ENCODE measurements around the gene KIAA0232. TPM values are rescaled to one million over a fixed set of nuclear protein-coding genes. Genes with fewer than 3 reads are reported as not detected.
A peak's percentile ranks its signal among the peaks of the same experiment; 100 is the strongest.
"Not testable (repeated sequence)": the region's sequence is repeated elsewhere in the genome, so short reads cannot be mapped to it uniquely, and the experiment has no call there.

KIAA0232 gene
- total and polyA plus RNA-seq, 9 donors, result 8.7 to 41.4 (median 38.5) TPM

GRCh38 chr4:6910340-6910959 is 127.9 kb downstream of the KIAA0232 start:
- Histone ChIP-seq H3K27me3 (no peaks in the 10 kb centered on the region), H3K9me3 (no peaks in the 10 kb centered on the region), H3K4me1 (ENCODE audit: insufficient read depth) (peaks cover 10% of the 10 kb centered on the region), H3K36me3 (no peaks in the 10 kb centered on the region), H3K4me3 (peak overlapping the region; percentile 84), H3K27ac (peak overlapping the region in 1 of 2 donors; percentile 34)
- no peak for DNase-seq
- 8 to 14% (median 13%) methylated on average over 31 of the region's 31 CpGs for WGBS, 3 donors
- no peak for TF ChIP-seq CTCF (IDR thresholded peaks at IDR 0.05)
- intact Hi-C loops (cut with DNase I), result loop anchor here in 2 of 4 donors (10.0 kb wide), 2 partner anchors 134 to 164 kb away; partner anchors contain the start of gene TADA2B (in 1 of the 2)

- H3K4me1 ChIP-seq (ENCODE audit: insufficient read depth), result peaks cover 12% of the 10 kb centered on the region
- WGBS, 3 donors, result 82 to 86% (median 85%) methylated on average over 15 of the region's 15 CpGs
- no peak for DNase-seq
- H3K27me3 ChIP-seq, result no peaks in the 10 kb centered on the region
- intact Hi-C loops (cut with DNase I), result loop anchor here in 2 of 4 donors (10.0 kb wide), 2 partner anchors 134 to 164 kb away; partner anchors contain the start of gene TADA2B (in 1 of the 2)
- no peak overlapping the region for H3K27ac ChIP-seq
- H3K4me3 ChIP-seq, result peak overlapping the region; percentile 84
- TF ChIP-seq EP300 (IDR thresholded peaks at IDR 0.05), result no peak
- TF ChIP-seq CTCF (IDR thresholded peaks at IDR 0.05), result no peak
- TF ChIP-seq POLR2A (IDR thresholded peaks at IDR 0.05), result no peak
- H3K9me3 ChIP-seq, result no peaks in the 10 kb centered on the region
- H3K36me3 ChIP-seq, result no peaks in the 10 kb centered on the region
These were observed 128.7 kb downstream of the KIAA0232 start for GRCh38 chr4:6910960-6911874.

- not testable (repeated sequence) for DNase-seq, H3K27ac ChIP-seq, H3K36me3 ChIP-seq, H3K9me3 ChIP-seq, H3K4me3 ChIP-seq, H3K27me3 ChIP-seq
- WGBS, 3 donors, result 81 to 84% (median 81%) methylated on average over 10 of the region's 10 CpGs
- H3K4me1 ChIP-seq (ENCODE audit: insufficient read depth), result peaks cover 17% of the 10 kb centered on the region
- intact Hi-C loops (cut with DNase I), result loop anchor here in 2 of 4 donors (10.0 kb wide), 2 partner anchors 133 to 163 kb away; partner anchors contain the start of gene TADA2B (in 1 of the 2)
These were observed 129.4 kb downstream of the KIAA0232 start for GRCh38 chr4:6911917-6912316.

- intact Hi-C loops (cut with DNase I), result loop anchor here in 2 of 4 donors (10.0 kb wide), 2 partner anchors 132 to 162 kb away; partner anchors contain the start of gene TADA2B (in 1 of the 2)
- H3K36me3 ChIP-seq, result no peaks in the 10 kb centered on the region
- no peak for TF ChIP-seq POLR2A (IDR thresholded peaks at IDR 0.05)
- no peak for DNase-seq
- H3K27me3 ChIP-seq, result no peaks in the 10 kb centered on the region
- no peak overlapping the region for H3K27ac ChIP-seq
- H3K9me3 ChIP-seq, result no peaks in the 10 kb centered on the region
- WGBS, 3 donors, result 75 to 80% (median 80%) methylated on average over 4 of the region's 4 CpGs
- peaks cover 22% of the 10 kb centered on the region for H3K4me1 ChIP-seq (ENCODE audit: insufficient read depth)
- no peak overlapping the region for H3K4me3 ChIP-seq
These were observed 129.9 kb downstream of the KIAA0232 start for GRCh38 chr4:6912441-6912840.

GRCh38 chr4:6913350-6913905 is 130.9 kb downstream of the KIAA0232 start:
- Histone ChIP-seq H3K4me1 (ENCODE audit: insufficient read depth) (peaks cover 28% of the 10 kb centered on the region), H3K27ac (no peak overlapping the region), H3K9me3 (no peaks in the 10 kb centered on the region), H3K36me3 (no peaks in the 10 kb centered on the region), H3K27me3 (no peaks in the 10 kb centered on the region), H3K4me3 (no peak overlapping the region)
- intact Hi-C loops (cut with DNase I), result loop anchor here in 2 of 4 donors (10.0 kb wide), 2 partner anchors 131 to 161 kb away; partner anchors contain the start of gene TADA2B (in 1 of the 2)
- no peak for DNase-seq
- no peak for TF ChIP-seq POLR2A (IDR thresholded peaks at IDR 0.05)
- TF ChIP-seq EP300 (IDR thresholded peaks at IDR 0.05), result no peak
- no peak for TF ChIP-seq CTCF (IDR thresholded peaks at IDR 0.05)
- 88 to 94% (median 94%) methylated on average over 6 of the region's 6 CpGs for WGBS, 3 donors
